GM19238 (cell line): ENCODE results near the gene CRYL1.

Experiments
- DNase-seq: peaks from one replicate; pipeline ENCODE4 v3.0.0; 2011; ENCODE audit warnings: low spot score; ENCODE audit not compliant: insufficient read length

CRYL1 gene

DNA sequence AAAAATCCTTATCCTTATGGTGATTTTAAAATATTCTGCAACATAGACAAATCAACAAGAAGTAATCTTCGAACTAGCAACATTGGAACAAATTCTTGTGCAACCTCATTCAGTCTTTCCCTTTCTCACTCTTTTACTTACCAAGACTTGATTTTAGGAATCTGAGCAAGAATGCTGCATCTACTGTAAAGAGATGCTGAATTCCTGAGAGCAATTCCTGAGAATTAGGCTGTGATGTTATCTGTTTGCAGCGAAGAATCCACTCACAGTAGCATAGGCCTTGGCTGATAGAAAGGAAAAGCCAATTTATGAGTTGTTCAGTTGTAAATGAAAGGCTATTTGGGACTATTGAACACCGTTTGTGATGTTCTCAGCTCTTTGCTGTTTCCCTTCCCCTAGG lies 144.3 kb downstream of the CRYL1 start:
- DNase-seq: no peak

DNA sequence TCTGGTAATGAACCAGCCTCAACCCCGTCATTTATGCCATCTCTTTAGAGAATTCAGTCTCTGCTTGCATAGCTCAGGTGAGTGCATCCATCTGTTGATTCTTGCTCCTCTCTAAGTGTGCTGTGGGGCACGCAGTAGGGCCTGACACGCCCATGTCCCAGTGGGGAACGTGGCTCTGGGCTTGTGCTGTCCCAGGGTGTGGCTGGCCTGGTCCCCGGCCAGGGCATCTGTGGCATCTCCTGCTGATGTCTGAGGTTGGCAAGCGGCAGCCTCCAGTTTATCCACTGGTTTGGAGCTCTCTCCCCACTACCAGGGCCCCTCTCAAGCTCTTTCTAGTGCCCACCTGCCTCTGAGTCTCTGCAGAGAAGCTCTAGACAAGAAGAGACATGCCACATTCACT lies 146.9 kb downstream of the CRYL1 start:
- DNase-seq: no peak

DNA sequence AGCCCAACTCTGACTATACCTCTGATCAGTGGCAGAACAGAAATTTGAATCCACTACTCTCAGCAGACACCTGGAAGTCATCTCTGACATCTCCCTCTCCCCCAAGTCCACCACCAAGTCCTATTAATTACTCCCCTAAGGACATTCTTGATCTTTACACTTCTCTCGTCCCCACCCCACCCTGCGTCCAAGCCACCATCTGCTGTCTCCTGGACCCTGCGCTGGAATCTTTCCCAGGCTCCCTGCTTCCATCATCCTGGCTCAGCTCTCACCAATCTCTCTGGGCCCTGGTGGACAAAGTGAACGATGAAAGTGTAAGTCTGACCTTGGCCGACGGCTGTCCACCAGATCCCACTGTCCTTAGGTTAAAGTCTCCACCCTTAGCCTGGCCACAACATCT lies 147.9 kb downstream of the CRYL1 start:
- DNase-seq: no peak

DNA sequence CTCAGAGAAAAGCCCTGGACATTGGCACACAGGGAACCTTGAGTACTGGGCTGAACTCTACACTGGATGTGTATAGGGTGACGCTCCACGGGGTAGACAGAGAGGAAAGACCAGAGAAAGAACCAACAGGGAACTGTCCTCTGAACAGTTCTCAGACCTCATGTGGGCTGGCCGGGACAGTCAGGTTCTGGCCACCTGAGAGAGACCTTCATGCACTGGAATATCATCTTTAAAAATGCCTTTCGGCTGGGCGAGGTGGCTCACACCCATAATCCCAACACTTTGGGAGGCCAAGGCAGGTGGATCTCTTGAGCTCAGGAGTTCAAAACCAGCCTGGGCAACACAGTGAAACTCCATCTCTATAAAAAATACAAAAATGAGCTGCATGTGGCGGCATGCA lies 149.8 kb downstream of the CRYL1 start:
- DNase-seq: no peak

DNA sequence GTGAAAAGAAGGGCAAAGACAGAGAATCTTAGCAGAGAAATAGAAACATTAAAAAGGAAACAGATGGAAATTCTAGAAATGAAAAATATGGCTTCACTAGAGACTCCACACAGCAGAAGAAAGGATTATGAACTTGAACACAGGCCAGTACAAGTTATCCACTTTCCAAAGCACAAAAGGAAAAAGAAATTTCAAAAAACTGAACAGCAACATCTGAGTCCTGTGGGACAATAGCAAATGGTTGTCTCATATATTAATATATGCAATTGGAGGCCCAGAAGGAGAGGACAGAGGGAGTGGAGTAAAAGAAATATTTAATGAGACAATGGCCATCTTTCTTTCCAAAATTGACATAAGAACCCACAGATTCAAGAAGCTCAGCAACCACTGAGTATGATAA lies 151.8 kb downstream of the CRYL1 start:
- no peak for DNase-seq

DNA sequence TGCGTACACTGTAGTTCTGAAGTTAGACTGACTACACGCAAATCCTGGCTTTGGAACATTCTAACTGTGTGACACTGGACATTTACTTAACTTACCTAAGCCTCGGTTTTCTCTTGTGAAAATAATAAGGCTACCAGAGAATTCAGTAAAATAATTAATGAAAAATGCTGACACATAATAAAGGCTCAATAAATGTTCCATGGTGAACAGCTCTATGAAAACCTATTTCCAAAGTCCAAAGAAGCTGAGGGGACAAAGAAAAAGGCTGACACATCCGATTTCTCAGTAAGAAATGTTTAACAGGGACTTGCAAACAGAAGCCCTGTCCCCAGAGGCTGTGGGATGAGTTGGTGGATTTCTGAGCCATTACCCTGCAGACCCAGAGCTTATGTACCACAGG lies 153.8 kb downstream of the CRYL1 start:
- DNase-seq: no peak

GRCh38 chr13:20370815-20371421 lies 154.7 kb downstream of the CRYL1 start:
- no peak for DNase-seq

DNA sequence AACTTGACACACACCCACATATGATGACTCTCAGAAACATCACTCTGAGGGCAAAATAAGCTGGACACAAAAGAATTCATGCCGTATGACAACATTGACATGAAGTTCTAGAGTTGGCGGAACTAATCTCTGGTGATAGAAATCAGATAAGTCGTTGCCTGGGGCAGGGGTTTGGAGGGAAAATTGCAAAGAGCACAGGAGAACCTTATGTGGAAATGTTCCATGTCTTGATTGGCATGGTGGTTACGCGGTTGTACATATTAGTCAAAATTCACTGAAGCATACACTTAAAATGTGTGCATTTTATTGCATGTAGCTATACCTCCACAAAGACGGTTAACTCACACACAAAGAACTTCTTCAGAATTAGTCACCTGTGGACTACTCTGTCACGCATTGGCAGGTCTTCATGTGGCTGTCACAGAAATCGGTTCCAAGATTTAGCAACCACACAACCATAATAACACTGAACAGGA lies 155.7 kb downstream of the CRYL1 start:
- no peak for DNase-seq

- no peak for DNase-seq
Measured at GRCh38 chr13:20366056-20366455, 159.6 kb downstream of the CRYL1 start.

- no peak for DNase-seq
Measured at GRCh38 chr13:20363603-20364002, 162.1 kb downstream of the CRYL1 start.

DNA sequence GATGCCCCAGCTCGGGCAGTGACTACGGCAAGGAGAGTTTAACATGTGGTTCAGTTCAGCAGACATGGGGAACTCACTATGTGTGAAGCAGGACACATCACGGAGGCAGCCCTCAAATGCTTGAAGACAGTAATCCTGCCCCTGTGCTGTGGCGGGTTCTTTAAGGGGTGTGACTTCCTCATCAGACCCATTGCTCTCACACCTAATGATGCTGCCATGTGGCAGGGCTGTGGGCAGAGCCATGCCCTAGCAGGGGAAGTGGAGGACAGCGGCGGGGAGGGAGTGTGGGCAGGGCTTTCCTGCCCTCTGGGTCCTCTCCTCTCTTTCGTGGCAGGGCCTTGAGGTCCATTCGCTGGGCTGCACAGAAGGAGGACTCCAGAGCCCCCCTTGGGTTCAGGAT lies 162.5 kb downstream of the CRYL1 start:
- DNase-seq: no peak

DNA sequence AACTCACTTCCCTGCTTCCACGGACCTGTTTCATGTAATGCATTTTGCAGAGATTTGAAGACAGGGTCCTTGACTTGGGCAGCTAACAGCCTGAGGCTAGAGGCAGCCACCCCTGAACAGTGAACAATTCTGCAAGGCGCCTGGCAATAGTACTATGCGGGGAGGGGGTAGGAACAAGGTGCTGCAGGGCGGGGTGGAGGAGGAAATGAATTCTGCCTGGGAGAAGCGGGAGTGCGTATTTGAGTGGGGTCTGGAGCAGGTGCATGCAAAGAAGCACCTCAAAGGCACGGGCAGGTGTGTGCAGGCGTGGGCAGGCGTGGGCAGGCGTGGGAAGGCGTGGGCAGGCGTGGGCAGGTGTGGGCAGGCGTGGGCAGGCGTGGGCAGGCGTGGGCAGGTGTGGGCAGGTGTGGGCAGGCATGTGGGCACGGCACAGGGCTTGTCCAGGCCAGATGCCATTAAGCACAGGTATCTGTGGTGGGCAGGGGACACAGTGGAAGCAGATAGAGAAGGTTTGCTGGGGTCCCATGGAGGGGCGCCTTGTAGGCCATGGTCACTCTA lies 163.1 kb downstream of the CRYL1 start:
- DNase-seq: no peak

- DNase-seq: no peak
Measured at GRCh38 chr13:20360835-20361412, 164.7 kb downstream of the CRYL1 start.

DNA sequence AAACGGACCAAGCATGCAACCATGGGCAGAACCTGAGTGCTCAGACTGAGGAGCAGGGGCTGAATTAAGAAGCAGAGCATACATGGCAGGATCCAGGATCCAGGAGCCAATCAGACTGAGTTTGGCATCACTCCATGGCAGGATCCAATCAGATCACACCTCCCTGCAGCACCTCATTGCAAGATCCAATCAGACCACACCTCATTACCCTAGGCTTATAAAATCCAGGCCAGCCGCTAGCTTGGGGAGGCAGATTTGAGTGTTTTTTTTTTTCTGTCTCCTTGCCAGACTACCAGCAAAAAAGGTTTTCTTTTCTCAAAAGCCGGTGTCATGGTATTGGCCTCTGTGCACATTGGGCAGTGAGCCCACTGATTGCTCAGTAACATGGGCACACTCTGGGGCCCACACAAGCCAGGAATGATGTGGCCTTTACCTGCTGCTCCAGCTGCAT lies 165.6 kb downstream of the CRYL1 start:
- no peak for DNase-seq

DNA sequence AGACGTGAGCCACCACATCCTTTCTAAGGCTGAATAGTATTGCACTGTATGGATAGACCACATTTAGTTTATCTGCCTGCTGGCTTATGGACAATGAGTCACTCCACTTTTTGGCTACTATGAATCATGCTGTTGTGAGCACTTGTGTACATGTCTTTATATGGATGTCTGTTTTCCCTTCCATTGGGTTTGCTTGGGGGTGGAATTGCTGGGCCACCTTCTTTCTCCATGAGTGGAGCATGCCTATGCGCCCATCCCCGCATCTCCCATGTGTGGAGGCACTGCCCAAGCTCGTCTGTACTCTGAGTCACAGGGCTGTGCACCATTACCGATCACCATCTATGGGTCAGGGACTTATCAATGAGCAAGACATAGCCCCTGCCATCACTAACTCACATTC lies 166.3 kb downstream of the CRYL1 start:
- DNase-seq: no peak

GRCh38 chr13:20358022-20358421 lies 167.6 kb downstream of the CRYL1 start:
- DNase-seq: no peak

GRCh38 chr13:20356444-20356843 lies 169.2 kb downstream of the CRYL1 start:
- DNase-seq: no peak

- DNase-seq: no peak
Measured at GRCh38 chr13:20354722-20355121, 170.9 kb downstream of the CRYL1 start.

DNA sequence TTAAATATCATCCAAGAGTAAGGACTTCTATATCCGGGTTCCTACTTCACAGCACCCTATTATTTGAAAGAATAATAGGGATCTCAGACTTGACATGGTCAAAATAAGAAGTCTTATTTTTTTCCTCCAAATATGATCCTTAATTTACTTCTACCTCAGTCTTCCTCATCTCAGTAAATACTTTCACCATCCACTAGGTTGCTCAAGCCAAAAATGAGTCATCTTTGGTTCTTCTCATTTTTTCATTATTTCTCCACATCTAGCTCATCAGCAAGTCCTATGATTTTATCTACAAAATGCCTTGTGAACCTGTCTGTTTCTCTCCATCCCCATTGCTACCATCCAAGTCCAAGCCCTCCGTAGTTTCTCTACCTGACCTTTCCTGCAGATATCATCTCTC lies 171.7 kb downstream of the CRYL1 start:
- no peak for DNase-seq
